ENCODE data around the gene RHOB.

DNA sequence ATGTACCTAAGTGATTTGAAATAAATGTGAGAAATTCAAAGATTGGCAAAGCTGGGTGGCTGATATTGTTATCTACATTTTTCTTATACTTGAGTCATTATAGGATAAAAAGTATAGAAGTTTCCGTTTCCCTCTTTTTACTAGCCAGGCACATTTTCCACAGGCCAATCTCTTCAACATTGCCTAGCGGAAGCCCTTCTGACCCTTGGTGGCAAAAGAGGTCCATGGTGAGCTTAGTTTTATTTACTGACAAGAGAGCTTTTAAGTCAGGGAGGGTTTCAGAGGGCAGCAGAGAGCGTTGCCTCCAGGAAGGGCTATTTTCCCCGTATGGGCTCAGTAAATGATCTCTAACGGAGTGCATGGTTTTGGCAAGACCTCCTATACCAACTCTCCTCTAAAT, 15.1 kb upstream of the RHOB start:
- no peak for TF ChIP-seq NRF1 (IDR thresholded peaks at IDR 0.05; ENCODE audit: low read depth, low read length)
- TF ChIP-seq, protein P1, sequence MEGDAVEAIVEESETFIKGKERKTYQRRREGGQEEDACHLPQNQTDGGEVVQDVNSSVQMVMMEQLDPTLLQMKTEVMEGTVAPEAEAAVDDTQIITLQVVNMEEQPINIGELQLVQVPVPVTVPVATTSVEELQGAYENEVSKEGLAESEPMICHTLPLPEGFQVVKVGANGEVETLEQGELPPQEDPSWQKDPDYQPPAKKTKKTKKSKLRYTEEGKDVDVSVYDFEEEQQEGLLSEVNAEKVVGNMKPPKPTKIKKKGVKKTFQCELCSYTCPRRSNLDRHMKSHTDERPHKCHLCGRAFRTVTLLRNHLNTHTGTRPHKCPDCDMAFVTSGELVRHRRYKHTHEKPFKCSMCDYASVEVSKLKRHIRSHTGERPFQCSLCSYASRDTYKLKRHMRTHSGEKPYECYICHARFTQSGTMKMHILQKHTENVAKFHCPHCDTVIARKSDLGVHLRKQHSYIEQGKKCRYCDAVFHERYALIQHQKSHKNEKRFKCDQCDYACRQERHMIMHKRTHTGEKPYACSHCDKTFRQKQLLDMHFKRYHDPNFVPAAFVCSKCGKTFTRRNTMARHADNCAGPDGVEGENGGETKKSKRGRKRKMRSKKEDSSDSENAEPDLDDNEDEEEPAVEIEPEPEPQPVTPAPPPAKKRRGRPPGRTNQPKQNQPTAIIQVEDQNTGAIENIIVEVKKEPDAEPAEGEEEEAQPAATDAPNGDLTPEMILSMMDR (IDR thresholded peaks at IDR 0.05), result no peak
- TF ChIP-seq GATA2 (CRISPR knock-in tag; IDR thresholded peaks at IDR 0.05), result no peak
- TF ChIP-seq CHD2 (IDR thresholded peaks at IDR 0.05; ENCODE audit: low read length, partially characterized antibody), result no peak
- TF ChIP-seq, protein P2, sequence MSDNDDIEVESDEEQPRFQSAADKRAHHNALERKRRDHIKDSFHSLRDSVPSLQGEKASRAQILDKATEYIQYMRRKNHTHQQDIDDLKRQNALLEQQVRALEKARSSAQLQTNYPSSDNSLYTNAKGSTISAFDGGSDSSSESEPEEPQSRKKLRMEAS (IDR thresholded peaks at IDR 0.05; ENCODE audit: low read depth), result no peak
- no peak for TF ChIP-seq SMC3 (IDR thresholded peaks at IDR 0.05; ENCODE audit: low read depth, low read length)
- no peak for TF ChIP-seq EZH2phosphoT487 (IDR thresholded peaks at IDR 0.05; ENCODE audit: borderline replicate concordance, low read depth)
- TF ChIP-seq POLR2AphosphoS5 (IDR thresholded peaks at IDR 0.05; ENCODE audit: low read depth, low read length), result no peak
- TF ChIP-seq JUND (IDR thresholded peaks at IDR 0.05), result no peak
- TF ChIP-seq, protein P3, sequence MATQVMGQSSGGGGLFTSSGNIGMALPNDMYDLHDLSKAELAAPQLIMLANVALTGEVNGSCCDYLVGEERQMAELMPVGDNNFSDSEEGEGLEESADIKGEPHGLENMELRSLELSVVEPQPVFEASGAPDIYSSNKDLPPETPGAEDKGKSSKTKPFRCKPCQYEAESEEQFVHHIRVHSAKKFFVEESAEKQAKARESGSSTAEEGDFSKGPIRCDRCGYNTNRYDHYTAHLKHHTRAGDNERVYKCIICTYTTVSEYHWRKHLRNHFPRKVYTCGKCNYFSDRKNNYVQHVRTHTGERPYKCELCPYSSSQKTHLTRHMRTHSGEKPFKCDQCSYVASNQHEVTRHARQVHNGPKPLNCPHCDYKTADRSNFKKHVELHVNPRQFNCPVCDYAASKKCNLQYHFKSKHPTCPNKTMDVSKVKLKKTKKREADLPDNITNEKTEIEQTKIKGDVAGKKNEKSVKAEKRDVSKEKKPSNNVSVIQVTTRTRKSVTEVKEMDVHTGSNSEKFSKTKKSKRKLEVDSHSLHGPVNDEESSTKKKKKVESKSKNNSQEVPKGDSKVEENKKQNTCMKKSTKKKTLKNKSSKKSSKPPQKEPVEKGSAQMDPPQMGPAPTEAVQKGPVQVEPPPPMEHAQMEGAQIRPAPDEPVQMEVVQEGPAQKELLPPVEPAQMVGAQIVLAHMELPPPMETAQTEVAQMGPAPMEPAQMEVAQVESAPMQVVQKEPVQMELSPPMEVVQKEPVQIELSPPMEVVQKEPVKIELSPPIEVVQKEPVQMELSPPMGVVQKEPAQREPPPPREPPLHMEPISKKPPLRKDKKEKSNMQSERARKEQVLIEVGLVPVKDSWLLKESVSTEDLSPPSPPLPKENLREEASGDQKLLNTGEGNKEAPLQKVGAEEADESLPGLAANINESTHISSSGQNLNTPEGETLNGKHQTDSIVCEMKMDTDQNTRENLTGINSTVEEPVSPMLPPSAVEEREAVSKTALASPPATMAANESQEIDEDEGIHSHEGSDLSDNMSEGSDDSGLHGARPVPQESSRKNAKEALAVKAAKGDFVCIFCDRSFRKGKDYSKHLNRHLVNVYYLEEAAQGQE (IDR thresholded peaks at IDR 0.05; ENCODE audit: low read depth, low read length), result no peak

All from SK-N-SH (cell line).